NCI-H1694 treated with DMSO at 0.1 percent for 48 hours (cell line): ENCODE measurements around the gene LMO2.
"Not testable (repeated sequence)": the region's sequence is repeated elsewhere in the genome, so short reads cannot be mapped to it uniquely, and the experiment has no call there.

Experiments used
- DNase-seq: peaks from one replicate; lab custom pipeline; 2025; lab: John Stamatoyannopoulos, UW

The LMO2 gene

DNA sequence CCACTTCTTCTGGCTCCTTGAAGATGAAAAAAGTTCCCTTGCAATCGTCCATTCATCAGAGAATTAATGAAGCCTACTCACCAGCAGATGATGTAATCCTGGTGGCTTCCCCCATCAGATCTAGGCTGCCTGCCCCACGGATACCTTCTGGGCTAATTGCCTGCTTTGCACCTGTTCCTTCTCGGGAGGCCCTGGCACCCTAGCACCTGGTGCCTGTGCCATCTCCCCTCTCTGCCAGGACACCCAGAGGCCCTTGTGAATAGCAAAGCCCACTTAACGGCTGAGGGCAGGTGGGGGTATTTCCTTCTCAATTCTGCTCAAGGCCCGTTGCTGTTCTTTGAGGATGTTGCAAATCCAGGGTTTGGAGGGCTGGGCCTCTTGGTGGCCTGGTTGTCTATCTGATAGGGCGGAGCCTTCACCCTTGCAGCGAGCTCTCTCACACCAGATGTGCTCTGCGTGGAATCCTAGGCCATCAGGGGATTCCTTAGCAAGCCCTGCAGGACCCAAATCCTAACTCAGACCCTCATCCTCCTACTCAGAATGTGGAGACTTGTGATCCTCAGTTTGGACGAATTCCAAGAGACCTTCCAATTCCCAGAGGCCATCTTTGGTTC lies at the start of gene LMO2:
TSS of gene LMO2 (minus strand) at position 363 of the 614 bp plus-strand sequence. CDS start 22,360 bp downstream, outside the sequence.
- no peak for DNase-seq

- no peak for DNase-seq
Observed at GRCh38 chr11:33940538-33940815, 48.6 kb upstream of the LMO2 start.

DNA sequence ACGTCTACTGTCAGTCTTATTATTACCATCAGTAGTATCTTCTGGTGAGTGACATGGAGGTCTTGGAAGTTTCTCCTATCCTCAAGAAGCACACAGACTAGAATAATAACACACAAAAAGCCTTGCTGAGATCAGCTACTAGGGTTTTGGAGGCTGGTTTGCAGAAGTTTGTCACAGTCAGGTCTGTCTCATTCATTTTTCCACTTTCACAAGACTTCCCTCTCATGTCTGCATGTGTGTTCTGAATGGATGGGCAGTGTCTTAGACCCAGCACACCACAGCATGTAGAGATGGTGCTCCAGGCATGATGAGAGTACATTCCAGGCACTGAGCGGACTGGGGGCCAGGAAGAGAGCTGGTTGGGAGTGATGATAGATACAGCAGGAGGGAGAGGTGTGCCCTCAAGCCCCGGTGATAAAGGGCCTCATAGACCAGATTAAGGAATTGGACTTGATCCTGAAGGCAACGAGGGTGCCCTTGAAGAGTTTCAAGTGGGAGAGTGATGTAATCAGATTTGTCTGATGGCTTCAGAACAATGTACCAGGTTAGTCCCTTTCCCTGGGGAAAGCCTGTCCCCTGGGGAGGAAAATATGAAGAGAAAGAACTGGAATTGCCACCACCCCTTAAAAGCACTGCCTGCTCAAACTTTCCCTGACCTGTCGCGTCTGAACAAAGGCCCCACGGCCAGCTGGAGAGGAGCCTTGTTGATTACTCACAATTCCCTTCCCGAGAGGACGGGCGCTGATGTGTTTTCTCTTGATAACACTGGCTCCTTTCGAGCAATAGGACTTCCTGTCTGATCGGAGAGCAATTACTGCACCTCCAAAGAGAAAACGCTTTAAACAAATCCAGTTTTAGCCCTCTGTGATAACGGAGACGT lies 45.1 kb upstream of the LMO2 start:
- no peak for DNase-seq

DNA sequence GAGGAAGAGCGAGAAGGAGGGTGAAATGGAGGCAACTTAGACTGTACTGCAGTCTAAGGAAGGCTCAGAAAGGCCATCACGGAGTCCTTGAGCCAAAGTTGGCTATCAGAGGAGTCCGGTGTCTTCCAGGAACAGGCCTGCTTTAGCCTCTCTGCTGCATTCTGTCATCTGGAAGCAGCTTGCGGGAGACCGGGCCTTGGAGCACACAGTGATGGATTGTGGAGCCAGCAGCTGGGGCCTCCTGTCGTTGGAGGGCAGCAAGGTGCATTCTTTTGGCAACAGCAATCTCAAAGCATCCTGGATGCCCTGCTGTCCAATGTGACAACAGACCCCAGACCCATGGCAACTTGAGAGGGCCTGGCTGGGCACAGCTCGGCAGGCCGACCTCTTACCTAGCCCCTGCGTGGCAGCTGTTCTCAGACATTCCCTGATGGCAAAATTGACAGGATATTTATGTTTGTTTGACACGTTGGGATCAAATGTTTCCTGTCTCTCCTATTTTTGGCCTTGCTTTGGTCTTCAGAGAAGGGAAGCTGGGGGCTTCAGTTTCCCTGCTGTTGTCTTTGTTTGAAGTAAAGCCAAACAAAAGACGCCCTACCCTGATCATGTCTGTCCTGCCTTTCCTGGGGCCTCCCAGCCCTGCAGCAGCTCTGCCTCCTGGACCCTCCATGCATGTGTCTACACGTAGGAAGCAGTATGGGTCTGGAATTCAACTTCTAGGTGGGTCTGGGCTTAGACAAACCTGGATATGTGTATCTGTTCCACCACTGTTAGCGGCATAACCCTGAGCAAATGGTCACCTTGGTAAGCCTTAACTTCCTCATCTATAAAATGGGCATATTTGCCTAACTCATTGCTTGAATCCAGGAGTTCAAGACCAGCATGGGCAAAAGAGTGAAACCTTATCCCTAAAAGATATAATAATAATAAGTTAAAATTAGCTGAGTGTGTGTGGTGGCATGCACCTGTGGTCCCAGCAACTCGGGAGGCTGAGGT lies 43.9 kb upstream of the LMO2 start:
- no peak for DNase-seq

- DNase-seq, result no peak
Observed at GRCh38 chr11:33935005-33935404, 43.1 kb upstream of the LMO2 start.

DNA sequence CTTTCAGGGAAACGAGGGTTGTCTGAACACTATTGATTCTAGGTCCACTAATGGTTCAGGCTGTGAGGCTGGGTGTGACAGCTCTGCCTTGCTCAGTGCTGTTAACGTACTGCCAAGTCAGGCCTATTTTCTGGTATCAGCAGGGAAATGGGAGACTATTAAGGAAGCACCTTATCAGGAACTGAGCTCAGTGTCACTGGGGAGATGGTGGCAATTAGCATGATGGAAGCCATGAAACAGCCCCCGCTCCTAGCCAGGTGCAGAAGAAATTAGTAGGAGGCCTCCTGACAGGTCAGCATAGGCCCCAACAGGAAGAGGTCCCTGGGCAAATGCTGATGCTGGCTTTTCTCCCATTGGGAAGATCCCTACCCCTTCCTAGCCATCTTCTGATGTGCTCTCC lies 42.6 kb upstream of the LMO2 start:
- no peak for DNase-seq

DNA sequence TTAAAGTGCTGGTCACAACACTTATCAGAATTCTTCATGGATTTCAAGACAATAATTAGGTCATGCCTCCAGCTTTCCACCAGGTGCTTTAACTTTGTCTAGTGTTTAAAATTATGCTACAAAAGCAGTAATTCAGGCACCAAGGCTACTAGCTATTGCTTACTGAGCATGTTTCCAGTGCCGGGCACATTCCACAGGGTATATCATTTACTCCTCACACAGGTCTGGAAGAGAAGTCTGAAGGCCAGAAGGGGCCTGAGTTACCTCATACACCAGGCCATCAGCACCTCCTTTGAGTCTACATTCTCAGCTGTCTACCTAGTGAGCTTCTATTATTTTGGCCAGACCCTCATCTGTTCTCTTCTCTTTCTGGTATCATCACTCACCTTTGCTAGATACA lies 41.7 kb upstream of the LMO2 start:
- DNase-seq, result no peak

DNA sequence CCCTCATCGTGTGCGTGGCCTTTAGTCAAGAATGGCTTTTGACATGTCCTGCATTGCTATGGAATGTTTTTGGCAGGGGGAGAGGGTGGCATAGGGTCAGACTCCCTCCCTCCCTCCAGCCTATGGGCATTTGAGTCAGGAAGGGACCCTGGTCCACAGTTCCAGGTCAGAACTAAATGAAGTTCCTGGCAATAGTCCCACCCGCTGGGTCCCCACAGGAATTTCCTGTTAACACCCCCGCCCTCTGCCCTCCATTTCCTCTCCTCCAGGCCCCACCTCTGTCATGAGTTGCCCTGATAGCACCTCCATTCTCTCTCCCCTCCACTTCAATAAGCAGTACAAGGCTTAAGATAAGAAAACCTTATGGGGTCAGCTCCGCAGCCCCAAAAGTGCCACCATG lies 40.8 kb upstream of the LMO2 start:
- DNase-seq, result no peak

DNA sequence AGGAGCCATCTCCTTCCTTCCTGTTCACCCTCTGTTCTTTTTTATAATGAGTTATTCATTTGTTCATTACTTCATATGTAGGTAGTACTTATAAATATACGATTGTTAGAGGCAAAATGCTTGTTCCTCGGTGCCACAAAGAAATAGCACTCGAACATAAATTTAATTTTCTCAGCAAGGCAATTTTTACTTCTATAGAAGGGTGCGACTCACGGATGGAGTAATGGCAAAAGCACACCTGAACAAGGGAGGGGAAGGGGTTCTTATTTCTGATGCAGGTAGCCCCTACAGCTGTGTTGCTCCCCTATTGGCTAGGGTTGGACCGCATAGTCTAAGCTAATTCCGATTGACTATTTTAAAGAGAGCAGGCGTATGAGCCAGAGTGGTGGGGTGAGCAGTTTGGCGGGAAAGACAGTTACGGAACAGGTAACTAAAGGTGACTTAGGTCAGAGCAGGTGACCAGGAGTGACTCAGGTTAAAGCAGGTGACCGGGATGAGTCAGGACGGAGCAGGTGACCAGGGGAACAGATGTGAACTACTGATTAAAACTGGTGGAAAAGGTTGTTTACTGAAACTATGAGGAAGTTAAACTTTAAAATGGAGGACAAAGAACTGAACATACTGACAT lies 40.0 kb upstream of the LMO2 start:
- not testable (repeated sequence) for DNase-seq

GRCh38 chr11:33931067-33931466 lies 39.2 kb upstream of the LMO2 start:
- no peak for DNase-seq

DNA sequence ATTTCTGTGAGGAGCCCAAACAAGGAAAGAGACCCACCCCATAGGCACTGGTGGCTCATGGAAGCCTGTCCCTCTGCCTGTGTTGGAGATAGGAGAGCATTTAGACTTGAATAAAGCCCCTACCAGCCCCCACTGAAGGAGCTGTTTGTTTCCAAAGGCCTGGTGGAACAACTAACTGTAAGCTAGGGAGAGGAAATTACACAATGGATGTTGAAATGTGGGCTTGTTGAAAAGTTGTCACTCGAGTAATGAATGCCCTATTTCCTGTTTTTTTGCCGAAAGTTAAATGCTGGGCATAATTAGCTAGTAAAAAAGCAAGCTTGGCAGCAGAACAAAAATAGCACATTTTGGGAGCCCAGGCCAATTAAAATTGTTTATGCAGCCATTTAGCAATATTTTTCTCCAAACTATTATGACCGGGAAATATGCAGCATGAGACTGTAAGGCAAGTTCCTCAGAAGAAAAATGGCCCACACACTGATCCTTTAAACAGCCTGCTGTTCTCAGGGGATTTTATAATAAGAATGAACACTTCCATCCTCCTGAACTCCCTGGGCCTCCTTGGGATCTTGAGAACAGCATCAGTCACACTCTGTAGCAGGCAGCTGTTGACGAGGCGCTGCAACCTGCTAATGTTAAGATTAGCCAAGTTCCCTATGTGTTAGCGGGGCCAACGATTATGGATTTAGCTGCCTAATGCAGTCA lies 38.6 kb upstream of the LMO2 start:
- peak; percentile 40 for DNase-seq

GRCh38 chr11:33928564-33928963 lies 36.7 kb upstream of the LMO2 start:
- DNase-seq, result no peak

DNA sequence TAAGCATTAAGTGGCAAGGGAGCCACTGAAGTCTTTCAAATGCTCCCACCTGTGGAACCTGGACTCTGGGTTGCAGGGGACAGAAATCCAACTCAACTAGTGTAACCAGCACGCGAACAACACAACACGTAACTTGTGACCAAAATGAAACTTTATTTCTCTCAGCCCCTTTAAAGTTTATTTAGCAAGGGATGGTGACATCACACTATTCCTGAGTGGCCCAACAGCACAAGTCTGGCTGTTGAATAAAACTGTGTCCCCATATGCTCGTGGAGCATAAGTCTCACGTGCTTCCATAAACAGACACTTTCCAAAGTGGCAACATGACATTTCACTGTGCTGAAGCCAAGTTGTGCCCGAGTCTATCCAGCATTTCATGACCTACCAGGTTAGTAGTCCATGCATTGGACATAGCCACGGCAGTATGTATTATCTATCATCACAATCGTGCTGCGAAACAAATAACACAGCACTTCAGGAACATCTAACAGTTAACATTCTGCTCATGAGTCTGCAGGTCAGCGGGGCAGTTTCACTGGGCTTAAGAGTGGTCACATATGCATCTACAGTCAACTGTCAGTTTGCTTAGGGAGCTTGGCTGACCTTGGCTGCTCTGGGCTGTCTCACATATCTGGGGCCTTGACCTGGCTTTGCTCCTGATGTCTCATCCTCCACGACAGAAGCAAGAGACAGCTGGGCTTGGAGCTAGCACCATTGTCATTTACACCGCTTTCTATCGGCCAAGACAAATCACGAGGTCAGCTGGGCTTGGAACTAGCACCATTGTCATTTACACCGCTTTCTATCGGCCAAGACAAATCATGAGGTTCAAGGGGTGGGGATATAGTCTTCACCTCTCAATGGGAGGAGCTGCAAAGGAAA lies 35.0 kb upstream of the LMO2 start:
- no peak for DNase-seq

DNA sequence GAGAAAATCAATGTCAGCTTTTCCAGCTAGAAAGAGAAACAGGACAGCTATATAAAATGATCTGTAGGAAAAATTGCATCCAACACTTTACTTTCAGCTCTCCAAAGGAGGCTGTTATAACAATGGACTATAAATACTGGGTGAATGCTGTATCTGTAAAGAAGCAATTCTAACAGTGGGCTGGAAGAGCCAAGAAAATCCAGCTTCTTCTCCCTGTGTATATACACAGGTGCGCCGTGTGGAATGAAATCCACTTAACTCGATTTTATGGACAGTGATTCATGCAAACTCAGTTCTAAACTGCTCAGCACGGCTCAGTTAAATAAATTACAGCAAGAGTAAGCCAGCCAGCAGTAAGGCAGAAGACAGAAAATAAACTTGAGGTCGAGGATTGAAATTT lies 32.5 kb upstream of the LMO2 start:
- DNase-seq, result no peak

- DNase-seq, result no peak
Observed at GRCh38 chr11:33923626-33924025, 31.8 kb upstream of the LMO2 start.

GRCh38 chr11:33920838-33921613 lies 29.1 kb upstream of the LMO2 start:
- no peak for DNase-seq

DNA sequence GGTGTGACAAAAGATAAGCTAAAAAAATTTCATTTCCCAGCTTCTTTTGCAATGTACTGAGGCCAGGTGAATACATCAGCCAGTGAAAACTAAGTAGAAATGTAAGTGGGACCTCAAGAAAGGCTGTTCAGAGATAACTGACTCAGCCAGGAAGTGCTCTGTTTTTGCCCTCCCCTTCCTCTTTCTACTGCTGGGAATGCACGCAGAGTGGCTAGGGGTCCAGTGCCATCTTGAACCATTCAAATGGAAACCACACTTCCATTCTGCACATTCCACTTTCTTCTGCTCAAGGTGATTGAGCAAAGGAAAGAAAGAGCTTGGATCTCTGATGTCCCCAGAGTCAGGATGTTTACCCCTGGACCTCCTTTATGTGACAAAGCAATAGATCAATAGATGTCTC lies 27.8 kb upstream of the LMO2 start:
- DNase-seq, result no peak

DNA sequence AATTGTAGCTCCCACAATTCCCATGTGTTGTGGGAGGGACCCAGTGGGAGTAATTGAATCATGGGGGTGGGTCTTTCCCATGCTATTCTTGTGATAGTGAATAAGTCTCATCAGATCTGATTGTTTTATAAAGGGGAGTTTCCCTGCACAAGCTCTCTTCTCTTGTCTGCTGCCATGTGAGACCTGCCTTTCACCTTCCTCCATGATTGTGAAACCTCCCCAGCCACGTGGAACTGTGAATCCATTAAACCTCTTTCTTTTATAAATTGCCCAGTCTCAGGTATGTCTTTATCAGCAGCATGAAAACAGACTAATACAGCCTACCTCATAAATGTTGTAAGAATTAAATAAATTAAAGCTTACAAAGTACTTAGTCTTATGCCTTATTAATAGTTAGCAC lies 25.5 kb upstream of the LMO2 start:
- DNase-seq, result not testable (repeated sequence)

- no peak for DNase-seq
Observed at GRCh38 chr11:33916736-33917135, 24.9 kb upstream of the LMO2 start.

DNA sequence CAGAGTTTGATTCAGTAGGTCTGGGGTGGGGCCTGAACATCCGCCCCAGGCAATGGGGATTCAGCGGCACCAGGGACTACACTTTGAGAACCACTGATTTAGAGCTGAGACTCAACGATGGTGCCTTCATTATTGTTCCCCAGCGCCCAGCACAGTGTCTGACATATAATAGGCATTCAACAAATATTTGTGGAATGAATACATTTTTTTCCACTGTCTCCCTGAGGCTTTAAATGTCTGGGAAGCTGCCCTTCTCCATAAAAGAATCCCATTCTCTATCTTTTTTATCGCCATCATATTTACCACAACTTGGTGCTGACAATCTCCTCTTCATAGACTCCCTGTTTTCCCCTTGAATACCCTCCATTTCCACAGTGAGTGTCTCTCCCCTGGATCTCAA lies 23.6 kb upstream of the LMO2 start:
- DNase-seq, result no peak
